ENCODE data around the gene WFDC11.

The WFDC11 gene

GRCh38 chr20:45626540-45626939 is 43.5 kb downstream of the WFDC11 start:
- no peak for DNase-seq (ENCODE audit: low spot score)

- no peak for DNase-seq (ENCODE audit: low spot score)
These were observed 48.4 kb downstream of the WFDC11 start for GRCh38 chr20:45621593-45621992.

- no peak for DNase-seq (ENCODE audit: low spot score)
These were observed 52.4 kb downstream of the WFDC11 start for GRCh38 chr20:45617591-45617990.

- DNase-seq (ENCODE audit: low spot score), result no peak
These were observed 57.7 kb downstream of the WFDC11 start for GRCh38 chr20:45612314-45612713.

GRCh38 chr20:45611054-45611453 is 59.0 kb downstream of the WFDC11 start:
- no peak for DNase-seq (ENCODE audit: low spot score)

GRCh38 chr20:45607810-45608209 is 62.2 kb downstream of the WFDC11 start:
- no peak for DNase-seq (ENCODE audit: low spot score)
